Chondrocyte (in vitro differentiated cells): ENCODE results near the gene SEC14L5. TPM values are rescaled to one million over a fixed set of nuclear protein-coding genes. Genes with fewer than 3 reads are reported as not detected.
A peak's percentile ranks its signal among the peaks of the same experiment; 100 is the strongest.
"Not testable (repeated sequence)": the region's sequence is repeated elsewhere in the genome, so short reads cannot be mapped to it uniquely, and the experiment has no call there.

Source experiments
- DNase-seq: peaks from one replicate; pipeline ENCODE4 v3.0.0; 2021; ENCODE audit warnings: mixed read lengths, low spot score
- H3K27ac Mint-ChIP-seq: one replicate; pipeline ENCODE4 v1.8.0; 2021; ENCODE audit warnings: mild to moderate bottlenecking, moderate library complexity, mixed read lengths; ENCODE audit not compliant: unreplicated experiment
- H3K27me3 Mint-ChIP-seq: 2 replicates; pipeline ENCODE4 v1.8.0; 2021; ENCODE audit warnings: low read depth, mixed read lengths
- H3K36me3 Mint-ChIP-seq: 2 replicates; pipeline ENCODE4 v1.8.0; 2021; ENCODE audit warnings: low read depth, mixed read lengths
- H3K4me1 Mint-ChIP-seq: 2 replicates; pipeline ENCODE4 v1.8.0; 2021; ENCODE audit warnings: low read depth, mild to moderate bottlenecking, mixed read lengths
- H3K4me3 Mint-ChIP-seq: one replicate; pipeline ENCODE4 v1.8.0; 2021; ENCODE audit warnings: mild to moderate bottlenecking, moderate library complexity, mixed read lengths; ENCODE audit not compliant: unreplicated experiment
- H3K9me3 Mint-ChIP-seq: 2 replicates; pipeline ENCODE4 v1.8.0; 2021; ENCODE audit warnings: low read depth, mixed read lengths
- total RNA-seq: library from RNA; stranded (reverse); gene quantifications from 3 replicates; pipeline ENCODE4 v1.2.1, GENCODE V29; 2021
- TF ChIP-seq, protein P1 (sequence below): fragments of 200-600 bp; sonication (generic); IDR thresholded peaks from 2 replicates; pipeline ENCODE4 v1.5.0; 2021; ENCODE audit warnings: antibody characterized with exemption, mild to moderate bottlenecking, moderate library complexity

SEC14L5 gene
- total RNA-seq, 1 donor from 2014 or later: not detected

DNA sequence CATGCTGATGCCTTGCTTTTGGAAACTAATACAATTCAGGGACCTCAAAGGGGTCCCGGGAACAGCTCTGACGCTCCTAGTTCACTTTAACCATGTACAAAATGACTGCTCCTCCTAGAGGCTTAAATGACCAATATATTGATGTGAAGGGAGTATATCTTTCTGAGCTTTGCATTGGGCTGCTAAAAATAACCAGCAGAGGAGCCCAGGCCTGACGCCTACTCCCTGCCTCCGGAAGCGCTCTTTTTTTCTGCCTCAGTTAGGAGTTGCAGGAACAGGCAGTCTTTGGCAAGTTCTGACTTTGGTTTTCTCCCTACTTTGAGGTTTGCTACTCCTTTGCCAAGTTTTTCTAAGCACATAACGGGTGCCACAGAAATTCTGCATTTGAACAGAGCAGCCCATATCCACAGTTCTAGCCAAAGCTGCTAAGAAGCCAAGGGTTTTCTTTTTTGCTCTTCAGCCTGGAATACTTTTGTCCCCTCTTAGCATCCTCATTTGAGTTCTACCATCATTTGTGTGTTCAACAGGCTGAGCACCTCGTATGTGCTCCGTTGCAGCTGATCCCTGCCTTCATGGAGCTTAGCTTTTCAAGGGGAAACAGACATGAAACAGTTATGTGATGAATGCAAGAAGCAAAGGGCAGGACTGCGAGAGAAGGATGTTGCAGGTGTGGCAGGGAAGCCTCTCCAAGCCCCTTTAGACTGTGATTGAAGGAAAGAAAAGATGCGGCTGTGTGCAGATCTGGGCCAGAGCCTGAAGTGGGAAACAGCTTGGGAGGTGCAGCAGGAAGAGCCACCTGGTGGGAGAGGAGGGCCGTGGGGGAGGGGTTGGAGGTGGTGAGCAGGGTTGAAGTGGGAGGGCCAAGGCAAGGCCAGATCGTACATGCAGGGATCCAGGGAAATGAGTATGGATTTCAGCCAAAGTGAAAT, 78.4 kb downstream of the SEC14L5 start:
- H3K4me1 Mint-ChIP-seq: peaks cover 16% of the 10 kb centered on the region
- peak; percentile 40 for DNase-seq
- H3K27ac Mint-ChIP-seq: no peak overlapping the region
- no peaks in the 10 kb centered on the region for H3K9me3 Mint-ChIP-seq
- H3K4me3 Mint-ChIP-seq: no peak overlapping the region
- H3K36me3 Mint-ChIP-seq: no peaks in the 10 kb centered on the region
- TF ChIP-seq, protein P1, sequence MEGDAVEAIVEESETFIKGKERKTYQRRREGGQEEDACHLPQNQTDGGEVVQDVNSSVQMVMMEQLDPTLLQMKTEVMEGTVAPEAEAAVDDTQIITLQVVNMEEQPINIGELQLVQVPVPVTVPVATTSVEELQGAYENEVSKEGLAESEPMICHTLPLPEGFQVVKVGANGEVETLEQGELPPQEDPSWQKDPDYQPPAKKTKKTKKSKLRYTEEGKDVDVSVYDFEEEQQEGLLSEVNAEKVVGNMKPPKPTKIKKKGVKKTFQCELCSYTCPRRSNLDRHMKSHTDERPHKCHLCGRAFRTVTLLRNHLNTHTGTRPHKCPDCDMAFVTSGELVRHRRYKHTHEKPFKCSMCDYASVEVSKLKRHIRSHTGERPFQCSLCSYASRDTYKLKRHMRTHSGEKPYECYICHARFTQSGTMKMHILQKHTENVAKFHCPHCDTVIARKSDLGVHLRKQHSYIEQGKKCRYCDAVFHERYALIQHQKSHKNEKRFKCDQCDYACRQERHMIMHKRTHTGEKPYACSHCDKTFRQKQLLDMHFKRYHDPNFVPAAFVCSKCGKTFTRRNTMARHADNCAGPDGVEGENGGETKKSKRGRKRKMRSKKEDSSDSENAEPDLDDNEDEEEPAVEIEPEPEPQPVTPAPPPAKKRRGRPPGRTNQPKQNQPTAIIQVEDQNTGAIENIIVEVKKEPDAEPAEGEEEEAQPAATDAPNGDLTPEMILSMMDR: no peak
- H3K27me3 Mint-ChIP-seq: peaks cover 15% of the 10 kb centered on the region

DNA sequence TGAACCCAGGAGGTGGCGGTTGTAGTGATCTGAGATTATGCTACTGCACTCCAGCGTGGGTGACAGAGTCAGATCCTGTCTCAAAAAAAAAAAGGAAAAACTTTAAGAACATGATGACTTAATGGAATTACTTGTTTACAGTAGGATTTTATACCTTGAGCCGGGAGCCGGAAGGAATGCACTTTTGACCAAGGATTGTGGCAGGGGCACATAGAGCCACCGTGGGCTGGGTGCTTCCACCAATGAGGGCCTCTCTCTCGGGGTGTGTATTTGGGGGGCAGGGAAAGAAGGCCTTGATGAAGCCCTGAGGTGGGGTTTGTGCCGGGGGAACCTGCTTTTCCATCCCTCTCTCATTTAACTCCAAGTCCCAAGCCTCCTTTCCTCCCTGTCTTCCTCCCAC, 82.3 kb downstream of the SEC14L5 start:
- no peaks in the 10 kb centered on the region for H3K4me1 Mint-ChIP-seq
- no peak overlapping the region for H3K27ac Mint-ChIP-seq
- no peak for DNase-seq
- H3K36me3 Mint-ChIP-seq: no peaks in the 10 kb centered on the region
- TF ChIP-seq, protein P1: no peak
- no peaks in the 10 kb centered on the region for H3K9me3 Mint-ChIP-seq
- no peak overlapping the region for H3K4me3 Mint-ChIP-seq
- peaks cover 24% of the 10 kb centered on the region for H3K27me3 Mint-ChIP-seq

DNA sequence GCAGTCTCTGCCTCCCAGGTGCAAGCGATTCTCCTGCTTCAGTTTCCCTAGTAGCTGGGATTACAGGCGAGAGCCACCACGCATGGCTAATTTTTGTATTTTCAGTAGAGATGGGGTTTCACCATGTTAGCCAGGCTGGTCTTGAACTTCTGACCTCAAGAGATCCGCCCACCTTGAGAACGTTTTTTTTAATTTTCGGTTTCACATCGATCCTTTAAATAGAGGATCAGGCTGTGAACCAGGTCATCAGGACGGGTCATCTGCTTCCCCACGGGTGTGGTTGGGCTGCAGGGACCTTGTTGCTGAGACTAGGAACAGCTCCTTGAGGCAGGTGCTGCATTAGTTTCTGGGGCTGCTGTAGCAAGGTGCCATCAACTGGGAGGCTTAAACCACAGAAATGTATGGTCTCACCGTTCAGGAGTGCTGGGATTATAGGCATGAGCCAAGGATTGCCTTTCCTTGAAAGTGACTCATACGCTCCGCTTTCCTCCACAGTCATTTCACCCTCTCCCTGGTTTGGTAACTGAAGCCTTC, 83.5 kb downstream of the SEC14L5 start:
- Mint-ChIP-seq H3K27ac (no peak overlapping the region), H3K27me3 (peaks cover 27% of the 10 kb centered on the region), H3K4me1 (no peaks in the 10 kb centered on the region), H3K36me3 (peaks cover 1% of the 10 kb centered on the region), H3K9me3 (no peaks in the 10 kb centered on the region), H3K4me3 (no peak overlapping the region)
- TF ChIP-seq, protein P1: no peak
- no peak for DNase-seq

DNA sequence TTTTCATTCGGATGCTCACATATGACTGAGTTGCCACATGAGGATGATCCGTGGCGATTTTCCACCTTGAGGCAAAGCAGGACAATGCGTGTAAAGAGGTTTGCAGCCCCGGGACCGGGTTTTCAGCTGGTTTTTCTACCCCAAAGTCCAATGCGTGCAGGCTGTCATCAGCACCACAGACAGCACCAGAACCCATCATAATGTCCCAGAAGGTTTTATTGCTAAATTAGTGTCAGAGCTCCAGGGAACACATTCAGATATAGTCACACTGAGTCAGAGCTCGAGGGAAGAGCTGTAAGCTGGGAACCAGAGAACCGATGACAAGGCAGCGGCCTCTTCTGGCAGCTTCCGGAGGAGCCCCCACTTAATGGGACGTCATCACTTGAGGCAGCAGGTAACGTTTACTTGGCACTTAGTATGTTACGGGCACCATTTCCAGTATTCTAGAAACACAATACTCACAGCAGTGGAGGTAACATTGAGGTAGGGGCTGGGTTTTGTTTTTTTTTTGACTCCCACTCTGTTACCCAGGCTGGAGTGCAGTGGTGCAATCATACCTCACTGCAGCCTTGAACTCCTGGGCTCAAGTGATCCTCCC, 84.5 kb downstream of the SEC14L5 start:
- DNase-seq: peak; percentile 35
- H3K4me1 Mint-ChIP-seq: no peaks in the 10 kb centered on the region
- TF ChIP-seq, protein P1: peak; percentile 28
- no peak overlapping the region for H3K4me3 Mint-ChIP-seq
- H3K27me3 Mint-ChIP-seq: peaks cover 33% of the 10 kb centered on the region
- H3K27ac Mint-ChIP-seq: no peak overlapping the region
- H3K36me3 Mint-ChIP-seq: peaks cover 2% of the 10 kb centered on the region
- no peaks in the 10 kb centered on the region for H3K9me3 Mint-ChIP-seq

DNA sequence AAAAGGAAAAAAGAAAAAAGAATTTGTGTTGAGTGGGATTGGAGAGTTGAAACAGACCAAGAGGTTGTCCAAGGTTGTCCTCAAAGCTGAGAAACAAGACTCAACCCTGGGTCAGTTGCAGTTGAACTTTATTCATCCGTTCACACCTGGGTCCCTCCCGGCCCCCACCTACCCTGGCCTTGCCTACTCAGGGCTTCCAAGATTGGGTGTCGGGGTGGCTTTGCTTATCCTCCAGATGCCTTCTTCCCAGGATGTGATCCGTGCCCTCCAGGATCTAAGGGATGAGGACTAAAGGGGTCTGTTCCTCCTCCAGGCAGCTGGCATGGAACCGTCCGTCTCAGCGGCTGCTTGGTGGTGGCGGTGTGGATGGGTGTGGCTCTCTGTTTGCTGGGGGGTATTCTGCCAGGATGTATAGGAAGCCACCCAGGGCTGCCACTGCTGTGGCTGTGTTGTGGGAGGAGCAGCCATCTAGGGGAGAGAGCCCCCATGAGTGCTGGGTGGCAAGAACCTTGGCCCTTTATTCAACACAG, 85.9 kb downstream of the SEC14L5 start:
- H3K27ac Mint-ChIP-seq: no peak overlapping the region
- TF ChIP-seq, protein P1: no peak
- H3K9me3 Mint-ChIP-seq: peaks cover 6% of the 10 kb centered on the region
- peak; percentile 57 for DNase-seq
- H3K4me1 Mint-ChIP-seq: no peaks in the 10 kb centered on the region
- H3K27me3 Mint-ChIP-seq: peaks cover 39% of the 10 kb centered on the region
- peaks cover 2% of the 10 kb centered on the region for H3K36me3 Mint-ChIP-seq
- H3K4me3 Mint-ChIP-seq: no peak overlapping the region

DNA sequence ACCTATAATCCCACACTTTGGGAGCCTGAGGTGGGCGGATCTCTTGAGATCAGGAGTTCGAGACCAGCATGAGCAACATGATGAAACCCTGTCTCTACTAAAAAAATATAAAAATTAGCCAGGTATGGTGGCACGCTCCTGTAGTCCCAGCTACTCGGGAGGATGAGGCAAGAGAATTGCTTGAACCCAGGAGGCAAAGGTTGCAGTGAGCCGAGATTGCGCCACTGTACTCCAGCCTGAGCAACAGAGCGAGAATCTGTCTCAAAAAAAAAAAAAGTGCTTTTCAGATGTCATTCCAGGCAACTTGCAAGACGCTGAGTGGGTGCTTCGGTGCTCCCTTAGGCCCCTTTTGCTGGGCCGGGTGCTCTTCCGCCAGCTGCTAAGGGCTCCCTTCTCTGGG, 86.5 kb downstream of the SEC14L5 start:
- DNase-seq, H3K27ac Mint-ChIP-seq, H3K4me3 Mint-ChIP-seq, H3K4me1 Mint-ChIP-seq, H3K9me3 Mint-ChIP-seq, H3K36me3 Mint-ChIP-seq: not testable (repeated sequence)
- H3K27me3 Mint-ChIP-seq: peaks cover 43% of the 10 kb centered on the region
